GM21390 (cell line): Measurements from ENCODE around the gene ASB7.

Source experiments
- ATAC-seq: cut with Tn5 transposase; IDR thresholded peaks from one replicate; pipeline ENCODE4 v1.9.1; 2021; ENCODE audit not compliant: unreplicated experiment

The ASB7 gene

DNA sequence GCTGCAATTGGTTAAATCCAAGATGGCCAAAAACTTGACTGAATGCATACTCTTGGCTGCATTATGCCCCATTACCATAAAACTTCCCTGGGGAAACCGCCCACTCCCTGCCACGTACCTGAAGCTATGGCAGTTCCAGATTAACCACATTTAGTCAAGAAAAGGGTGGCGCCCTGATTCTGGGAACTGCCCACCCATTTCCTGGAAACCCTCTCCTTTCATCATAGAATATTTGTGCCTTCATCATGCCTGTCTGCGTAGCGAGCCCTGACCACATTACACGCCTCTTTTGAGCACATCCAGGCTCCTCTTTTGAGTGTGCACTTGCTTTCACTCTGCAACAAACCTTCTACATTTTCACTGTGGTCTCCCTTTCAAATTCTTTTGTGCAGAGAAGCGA is 5.6 kb upstream of the ASB7 start:
- ATAC-seq = peak; percentile 80

DNA sequence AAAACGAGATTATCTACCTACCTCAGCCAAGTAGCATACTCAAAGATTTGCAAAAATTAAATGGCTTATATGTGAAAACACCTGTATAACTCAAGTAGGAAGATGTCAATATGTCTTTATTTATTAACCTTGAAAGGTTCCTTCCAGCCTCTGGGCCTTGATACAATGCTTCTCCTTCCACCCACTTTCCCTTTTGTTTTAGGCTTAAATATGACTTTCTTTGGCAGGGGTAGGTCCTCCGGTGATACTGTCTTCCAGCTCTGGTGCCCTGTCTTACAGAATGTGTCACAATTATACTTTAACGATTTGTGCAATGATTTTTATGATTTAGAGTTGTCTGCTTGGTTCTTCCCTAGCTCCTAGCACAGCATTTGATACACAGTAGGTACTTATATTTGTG is 4.5 kb upstream of the ASB7 start:
- no peak for ATAC-seq

DNA sequence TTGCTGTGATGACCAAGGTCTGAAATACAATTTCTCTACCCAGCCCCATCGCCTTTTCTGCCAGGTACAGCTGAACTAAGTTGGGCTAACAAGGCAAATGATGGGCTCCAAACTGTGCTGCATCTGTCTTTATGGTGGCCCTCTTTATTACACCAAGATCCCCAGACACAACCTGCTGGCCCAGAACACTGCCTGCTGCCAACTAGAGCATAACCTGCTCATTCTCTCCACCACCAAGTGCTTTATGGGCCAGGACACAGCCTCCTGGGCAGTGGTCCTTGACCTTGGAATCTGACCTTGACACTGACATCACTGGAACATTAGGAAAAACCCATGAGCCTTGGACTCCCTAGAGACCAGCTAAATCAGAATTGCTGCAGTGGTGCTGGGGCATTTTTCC is 3.7 kb upstream of the ASB7 start:
- no peak for ATAC-seq

DNA sequence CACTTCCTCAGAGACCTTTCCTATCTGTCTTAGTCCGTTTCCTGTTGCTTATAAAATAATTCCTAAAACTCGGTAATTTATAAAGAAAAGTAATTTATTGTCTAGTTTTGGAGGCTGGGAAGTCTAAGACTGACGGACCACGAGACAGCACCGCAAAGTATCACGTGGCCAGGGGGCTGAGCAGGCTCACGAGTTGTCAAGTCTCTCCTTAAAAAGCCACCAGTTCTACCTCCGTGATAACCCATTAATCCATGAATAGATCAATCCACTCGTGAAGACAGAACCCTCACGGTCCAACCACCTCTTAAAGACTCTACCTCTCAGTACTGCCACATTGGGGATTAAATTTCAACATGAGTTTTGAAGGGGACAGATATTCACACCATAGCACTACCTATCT is 1.2 kb upstream of the ASB7 start:
- no peak for ATAC-seq

DNA sequence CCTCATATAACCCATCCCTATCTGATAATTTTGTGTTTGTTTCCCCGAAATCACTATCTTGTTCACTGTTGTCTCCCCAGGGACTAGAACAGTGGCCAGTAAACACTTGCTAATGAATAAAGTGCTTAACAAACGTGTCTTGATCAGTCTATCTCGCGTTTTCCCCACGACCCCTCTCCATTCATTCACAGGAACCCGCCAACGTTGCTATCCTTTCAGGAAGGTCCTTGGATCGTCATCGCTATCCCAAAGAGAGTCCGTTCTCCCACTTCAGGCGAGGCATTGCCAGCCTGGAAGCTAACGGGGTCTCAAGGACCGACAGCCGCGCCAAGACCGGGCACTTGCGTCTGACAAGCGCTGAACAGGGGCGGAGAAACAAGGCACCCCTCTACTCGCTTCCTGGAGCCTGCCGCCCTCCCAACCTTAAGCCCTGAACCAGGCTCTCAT is 749 bp upstream of the ASB7 start:
- ATAC-seq = peak; percentile 6

DNA sequence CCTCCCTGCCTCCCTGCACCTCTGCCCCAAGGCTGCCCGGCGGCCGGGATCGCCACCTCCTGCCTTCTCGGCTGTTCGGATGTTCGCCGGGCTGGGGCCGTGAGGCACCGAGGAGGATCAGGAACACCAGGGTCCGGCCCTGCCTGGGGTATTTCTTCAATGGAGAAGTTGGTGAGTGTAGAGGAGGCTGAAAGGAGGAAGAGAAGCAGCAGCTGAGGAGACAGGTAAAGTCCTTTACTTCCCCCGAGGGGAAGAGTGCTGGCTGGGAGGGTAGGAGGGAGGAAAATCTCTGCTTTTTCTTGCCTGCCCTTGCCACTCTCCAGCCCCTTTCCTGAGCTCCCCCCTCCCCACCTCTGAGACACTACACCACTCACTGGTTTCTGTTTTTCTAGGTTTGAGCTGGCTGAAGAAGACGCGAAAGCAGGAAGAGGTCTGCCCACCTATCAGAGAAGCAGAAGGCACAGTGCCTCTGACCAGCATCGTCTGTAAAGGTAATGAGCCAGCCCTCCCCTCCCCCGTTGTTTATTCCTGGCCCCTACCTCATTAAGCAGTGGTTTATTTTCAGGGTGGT is 519 bp downstream of the ASB7 start:
- peak; percentile 42 for ATAC-seq

DNA sequence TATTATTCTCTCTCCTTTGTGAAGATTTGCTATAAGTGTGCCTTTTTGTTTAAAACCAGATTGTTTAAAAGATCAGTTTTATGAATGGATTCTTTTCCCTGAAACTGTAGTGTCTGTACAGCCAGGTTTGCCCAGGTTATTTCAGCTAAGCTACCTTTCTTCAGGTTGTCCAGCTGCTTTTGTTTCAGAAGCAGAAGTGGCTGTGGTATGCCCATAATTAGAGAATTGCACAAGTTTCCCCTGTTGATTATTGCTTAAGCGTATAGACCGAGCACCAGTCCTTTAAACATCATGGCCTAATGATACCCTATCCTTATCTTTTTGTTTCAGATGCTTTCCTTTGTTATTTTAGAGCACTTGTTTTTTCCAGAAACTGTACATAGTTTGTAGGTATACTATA is 10.2 kb downstream of the ASB7 start:
- ATAC-seq = no peak

DNA sequence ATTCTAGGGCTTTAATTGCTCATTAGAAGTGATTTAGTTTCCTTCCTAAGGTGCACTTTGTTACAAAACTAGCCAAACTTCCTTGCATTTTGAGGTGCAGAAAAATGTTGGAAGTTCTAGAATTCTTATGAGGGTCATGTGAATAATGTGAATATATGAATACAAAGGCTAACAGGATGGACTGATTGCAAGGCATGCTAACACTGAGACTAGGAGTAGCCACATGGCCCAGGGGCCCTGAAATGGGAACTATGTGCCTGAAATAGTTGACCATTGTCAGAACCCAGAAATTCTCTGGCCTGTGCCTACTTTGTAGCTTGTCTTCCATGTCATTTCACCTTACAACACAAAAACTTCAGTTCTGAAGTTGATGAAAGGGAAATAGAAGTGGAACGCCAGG is 10.8 kb downstream of the ASB7 start:
- ATAC-seq = no peak

DNA sequence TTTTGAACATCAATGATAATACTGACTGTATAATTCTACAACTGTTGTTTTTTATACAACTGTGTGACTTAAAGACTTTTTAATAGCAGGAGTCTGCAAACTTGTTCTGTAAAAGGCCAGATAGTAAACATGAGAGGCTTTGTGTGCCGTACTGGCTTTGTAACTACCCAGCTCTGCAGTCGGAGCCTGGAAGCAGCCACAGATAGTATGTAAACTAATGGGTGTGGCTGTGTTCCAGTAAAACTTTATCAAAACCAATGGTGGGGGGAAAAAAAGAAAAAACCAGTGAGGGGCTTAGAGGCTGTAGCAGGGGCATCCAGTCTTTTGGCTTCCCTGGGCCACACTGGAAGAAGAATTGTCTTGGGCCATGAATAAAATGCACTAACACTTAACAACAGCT is 11.9 kb downstream of the ASB7 start:
- ATAC-seq = no peak

DNA sequence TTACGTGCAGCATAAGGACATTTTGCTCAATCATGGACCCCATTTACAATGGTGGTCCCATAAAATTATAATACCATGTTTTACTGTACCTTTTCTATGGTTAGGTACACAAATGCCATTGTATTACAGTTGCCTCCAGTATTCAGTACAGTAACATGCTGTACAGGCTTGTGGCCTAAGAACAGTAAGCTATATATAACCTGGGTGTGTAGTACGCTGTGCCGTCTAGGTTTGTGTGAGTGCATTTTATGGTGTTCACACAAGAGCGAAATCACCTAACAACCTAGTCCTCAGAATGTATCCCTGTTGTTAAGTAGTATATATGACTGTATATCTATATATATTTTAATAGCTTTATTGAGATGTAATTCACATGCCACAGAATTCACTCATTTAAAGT is 12.5 kb downstream of the ASB7 start:
- ATAC-seq = no peak

DNA sequence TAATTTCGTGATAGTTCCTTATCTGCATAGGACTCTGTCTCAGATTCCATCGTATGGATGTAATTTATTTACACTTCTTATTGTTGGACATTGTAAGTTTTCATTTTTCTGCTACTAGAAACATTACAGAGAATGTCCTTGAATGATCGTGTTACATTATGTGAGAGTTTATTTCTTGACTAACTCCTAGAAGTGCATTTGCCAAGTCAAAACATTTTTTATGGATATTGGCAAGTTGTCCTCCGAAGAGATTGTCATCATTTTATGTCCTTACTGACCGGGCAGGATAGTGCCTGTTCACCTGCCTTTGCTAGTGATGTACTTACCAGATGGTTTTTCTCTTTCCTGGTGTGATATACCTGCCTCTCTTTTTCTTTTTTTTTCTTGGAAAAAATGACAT is 13.4 kb downstream of the ASB7 start:
- no peak for ATAC-seq

DNA sequence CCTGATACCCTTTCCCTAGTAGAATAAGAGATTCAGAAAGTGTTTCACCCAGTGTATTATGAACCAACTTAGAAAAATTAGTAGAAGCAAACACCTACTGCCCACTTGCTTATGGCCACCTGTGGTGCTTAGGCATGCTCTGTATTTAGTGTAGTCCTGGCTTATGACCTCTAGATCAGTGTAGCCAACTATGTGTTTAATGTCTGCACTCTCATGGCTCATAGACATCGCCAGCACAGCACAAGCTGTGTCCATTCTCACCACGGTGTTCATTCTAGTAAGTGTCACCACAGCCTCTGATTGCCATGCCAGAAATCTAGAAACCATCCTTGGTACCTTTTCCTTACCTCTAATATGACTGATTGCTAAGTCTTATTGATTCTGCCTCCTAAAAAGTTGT is 14.3 kb downstream of the ASB7 start:
- ATAC-seq = no peak

DNA sequence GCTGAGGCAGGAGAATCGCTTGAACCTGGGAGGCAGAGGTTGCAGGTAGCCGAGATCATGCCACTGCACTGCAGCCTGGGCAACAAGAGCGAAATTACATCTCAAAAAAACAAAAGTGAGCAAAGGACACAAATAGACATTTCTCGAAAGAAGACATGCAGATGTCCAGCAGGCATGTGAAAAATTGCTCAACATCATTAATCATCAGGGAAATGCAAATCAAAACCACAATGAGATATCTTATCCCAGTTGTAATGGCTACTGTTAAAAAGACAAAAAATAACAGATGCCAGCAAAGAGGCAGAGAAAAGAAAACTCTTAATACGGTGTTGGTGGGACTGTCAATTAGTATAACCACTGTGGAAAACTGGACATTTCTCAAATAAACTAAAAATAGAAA is 20.9 kb downstream of the ASB7 start:
- ATAC-seq = no peak

DNA sequence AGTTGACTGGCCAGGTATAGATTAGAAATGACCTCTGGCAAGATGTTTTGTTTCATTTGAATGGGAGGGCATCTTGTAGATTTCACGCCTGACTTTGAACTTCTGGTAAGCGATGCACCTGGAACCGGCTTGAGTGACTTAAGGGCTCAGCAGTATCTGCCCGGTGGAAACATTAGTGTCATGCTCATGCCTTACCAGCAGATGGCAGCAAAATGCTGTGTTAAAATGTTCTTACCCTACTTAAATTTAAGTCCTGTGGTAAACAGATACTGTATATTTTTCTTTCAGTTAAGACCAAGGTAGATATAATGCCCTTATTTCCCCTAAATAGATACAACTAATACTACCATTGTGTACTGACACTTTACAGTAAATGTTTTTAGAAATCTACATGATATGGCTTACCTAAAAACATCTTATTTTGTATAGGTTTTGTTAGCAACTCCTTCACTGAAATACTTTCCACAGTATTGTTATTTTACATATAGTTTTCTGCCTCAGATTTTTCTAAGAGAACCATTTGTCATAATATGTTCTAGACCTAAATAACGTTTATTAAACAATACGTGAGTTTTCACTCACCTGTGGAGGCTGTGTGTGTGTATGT is 25.5 kb downstream of the ASB7 start:
- ATAC-seq = peak; percentile 89

DNA sequence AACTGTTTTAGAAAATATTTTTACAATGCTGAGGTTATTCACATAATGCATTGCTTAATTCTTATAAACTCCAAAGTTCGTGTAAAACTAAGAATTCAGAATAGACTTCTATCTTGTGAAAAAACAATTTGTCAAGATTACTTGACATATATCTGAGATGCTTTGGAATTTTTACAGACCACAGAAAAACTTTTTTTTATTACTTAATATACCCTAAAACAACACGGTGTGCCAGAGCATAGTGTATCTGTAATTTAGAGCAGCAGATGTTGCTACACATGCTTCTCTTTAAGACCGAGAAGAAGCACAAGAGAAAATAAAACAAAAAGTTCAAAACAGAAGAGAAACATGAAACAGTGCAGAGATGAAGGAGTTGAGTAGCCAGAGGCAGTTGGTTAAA is 26.4 kb downstream of the ASB7 start:
- ATAC-seq = no peak

DNA sequence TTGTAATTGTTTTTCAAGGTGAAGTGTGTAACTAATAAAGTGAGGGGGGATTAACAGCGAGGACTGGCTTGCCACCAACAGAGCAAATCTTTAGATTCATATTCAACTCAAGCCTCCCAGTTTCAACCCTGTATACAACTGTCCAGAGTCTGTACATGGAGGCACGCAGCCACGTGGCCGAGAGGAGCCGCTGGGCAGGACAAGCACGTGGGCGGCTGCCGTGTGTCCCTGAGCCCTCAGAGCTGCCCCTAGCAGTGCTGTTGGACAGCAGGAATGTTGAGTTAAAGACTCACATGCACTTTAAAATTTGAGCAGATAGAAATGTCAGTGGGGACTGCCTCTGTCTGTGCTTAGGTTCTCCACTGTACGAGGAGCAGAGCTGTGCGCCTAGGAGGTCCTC is 29.4 kb downstream of the ASB7 start:
- ATAC-seq = no peak

DNA sequence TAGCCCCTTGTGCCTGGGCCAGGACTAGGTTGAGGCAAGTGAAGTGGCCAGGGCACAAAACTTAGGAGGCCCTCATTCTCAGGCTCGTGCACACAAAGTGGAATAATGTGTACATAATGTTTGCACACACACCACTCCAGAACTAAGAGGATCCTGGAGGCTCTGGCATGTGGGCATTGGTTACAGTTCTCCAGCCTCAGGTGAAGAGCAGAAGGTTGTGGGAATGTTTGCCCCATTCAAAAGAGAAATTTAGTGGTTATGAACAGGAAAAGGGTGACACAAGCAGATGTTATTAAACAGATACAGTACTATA is 31.3 kb downstream of the ASB7 start:
- no peak for ATAC-seq

DNA sequence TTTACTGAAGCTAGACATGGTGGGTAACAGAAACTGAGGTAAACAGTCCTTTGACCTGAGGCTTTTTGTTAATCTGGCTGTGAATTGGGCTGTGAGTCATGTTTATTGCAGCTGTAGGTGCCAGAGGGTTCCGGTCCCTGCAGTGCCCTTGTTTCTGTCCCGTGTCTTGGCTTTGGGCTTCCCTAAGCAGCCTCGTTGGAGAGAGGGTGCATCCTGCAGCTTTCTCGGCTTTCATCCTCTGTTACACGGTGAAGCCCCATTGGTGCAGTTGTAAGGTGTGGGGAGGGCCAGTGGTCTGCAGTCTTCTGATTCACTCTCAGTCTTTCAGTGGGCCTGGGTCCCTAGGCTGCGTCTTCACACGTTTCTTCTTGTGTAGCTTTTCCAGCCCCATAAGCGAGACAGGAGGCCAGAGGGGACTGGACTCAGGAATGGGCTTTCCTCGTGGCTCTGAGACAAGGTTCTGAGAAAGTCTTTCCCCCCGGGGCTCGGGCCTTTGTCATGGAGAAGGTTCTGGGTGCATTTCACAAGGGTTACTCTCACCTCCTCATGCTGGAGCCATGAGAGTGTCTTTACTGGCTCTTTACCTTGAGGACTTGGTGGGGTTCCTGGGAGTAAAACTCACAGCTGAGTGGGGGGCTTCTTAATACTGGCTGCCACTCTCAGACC is 33.1 kb downstream of the ASB7 start:
- ATAC-seq = no peak

DNA sequence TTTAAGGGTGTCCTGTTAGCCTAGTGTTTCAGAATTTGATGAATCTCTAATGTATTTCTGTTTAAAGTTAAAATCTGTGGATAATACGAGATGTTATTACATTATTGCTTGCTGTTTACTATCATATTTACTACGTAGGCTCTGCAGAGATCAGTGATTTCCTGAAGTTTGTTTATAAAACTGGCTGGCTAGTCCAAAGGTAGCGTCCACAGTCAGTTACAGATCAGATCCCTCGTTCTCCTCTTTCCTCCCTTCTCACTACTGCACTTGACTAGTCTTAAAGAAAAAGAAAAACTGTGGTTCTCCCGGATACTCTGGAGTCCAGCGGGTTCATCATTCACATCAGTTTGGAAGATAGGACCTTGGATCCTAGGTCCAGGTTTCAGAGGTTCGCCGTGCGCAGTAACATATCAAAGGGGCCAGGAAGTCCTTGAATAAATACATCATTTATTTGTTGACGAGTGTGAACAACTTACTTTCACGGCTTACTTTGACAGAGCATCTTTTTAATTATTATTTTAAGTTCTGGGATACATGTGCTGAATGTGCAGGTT is 35.9 kb downstream of the ASB7 start:
- no peak for ATAC-seq

DNA sequence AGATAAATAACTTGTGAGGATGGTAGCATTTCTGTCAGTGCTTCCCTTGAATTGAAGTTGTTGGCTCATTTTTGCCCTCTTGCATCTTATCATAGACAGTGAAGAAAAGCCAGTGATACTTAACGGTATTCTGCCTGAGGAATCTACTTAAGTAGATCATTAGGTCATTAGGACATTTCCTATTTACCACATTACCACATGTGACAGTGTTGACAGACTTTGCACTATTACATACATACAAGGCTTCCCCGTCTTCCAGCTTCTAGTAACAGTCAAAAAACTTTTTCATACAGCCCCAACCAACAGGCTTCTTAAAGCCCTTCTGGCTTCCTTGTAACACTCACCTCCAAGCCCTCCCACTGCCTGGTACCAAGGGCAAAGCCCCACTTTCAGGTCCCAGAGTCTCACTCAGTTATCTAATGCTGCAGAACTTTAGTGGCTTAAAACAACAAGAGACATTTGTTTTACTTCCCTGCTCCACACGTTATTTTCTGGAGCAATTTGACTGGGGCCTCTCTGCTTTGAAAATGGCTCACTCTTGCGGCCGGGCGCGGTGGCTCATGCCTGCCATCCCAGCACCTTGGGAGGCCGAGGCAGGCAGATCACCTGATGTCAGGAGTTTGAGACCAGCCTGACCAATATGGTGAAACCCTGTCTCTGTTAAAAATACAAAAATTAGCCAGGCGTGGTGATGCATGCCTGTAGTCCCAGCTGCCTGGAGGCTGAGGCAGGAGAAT is 40.0 kb downstream of the ASB7 start:
- ATAC-seq = no peak

DNA sequence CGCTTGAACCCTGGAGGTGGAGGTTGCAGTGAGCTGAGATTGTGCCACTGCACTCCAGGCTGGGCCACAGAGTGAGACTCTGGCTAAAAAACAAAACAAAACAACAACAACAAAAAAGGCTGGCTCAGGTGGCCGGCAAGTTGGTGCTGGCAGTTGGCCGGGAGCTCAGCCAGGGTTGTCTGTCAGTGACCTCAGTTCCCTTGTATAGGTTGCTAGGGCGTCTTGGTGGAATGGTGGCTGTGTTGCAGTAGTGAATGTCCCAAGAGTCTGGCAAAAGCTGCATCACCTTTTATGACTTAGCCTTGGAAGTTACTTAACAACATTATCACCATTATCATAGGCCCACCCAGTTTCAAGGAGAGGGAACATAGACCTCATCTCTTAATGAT is 40.6 kb downstream of the ASB7 start:
- no peak for ATAC-seq

DNA sequence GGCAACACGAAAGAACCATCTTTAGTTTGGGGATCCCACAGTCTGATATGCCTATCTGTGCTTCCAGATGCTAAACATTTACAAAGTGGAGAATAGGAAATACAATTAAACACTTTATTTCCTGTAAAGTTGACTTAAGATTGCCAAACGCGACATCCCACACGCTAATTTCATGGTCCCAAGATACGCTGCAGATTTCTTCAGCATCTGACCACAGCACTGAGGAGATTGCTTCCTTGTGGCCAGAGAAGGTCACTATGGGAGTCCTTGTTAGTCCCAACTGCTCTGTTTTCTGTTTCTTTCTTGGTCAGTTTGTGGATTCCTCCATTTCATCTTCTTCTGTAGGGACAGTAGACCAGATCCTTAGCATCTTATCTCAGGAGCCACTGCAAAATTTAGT is 43.3 kb downstream of the ASB7 start:
- ATAC-seq = no peak
